Keratinocyte (primary cell): ENCODE measurements around the gene EXOSC5. TPM values are rescaled to one million over a fixed set of nuclear protein-coding genes. Genes with fewer than 3 reads are reported as not detected.

Experiments
- DNase-seq: peaks from one replicate; pipeline ENCODE4 v3.0.0-alpha.2; 2011; ENCODE audit warnings: low read depth, missing footprints, low spot score
- FAIRE-seq: peaks from 2 replicates; lab custom pipeline; 2011; peaks lifted over from hg19 to GRCh38; lab: Jason Lieb, UNC
- H2AFZ ChIP-seq: 2 replicates; pipeline ENCODE4 v1.6.0; 2012; ENCODE audit warnings: low read length, control low read depth, inconsistent platforms; ENCODE audit not compliant: control insufficient read depth
- H3K27ac ChIP-seq: 2 replicates; pipeline ENCODE4 v1.5.1; 2011; ENCODE audit warnings: low read length; ENCODE audit not compliant: control insufficient read depth, insufficient read depth
- H3K27me3 ChIP-seq: 3 replicates; pipeline ENCODE4 v1.6.0; 2011; ENCODE audit warnings: low read length; ENCODE audit not compliant: control insufficient read depth, insufficient read depth; ENCODE audit errors: extremely low read depth
- H3K36me3 ChIP-seq, 2 experiments: 2 replicates in 1 of 2; 3 replicates in 1 of 2; pipeline ENCODE4 v1.5.1; 2011; ENCODE audit warnings: low read length in 2 of 2, mild to moderate bottlenecking in 1 of 2; ENCODE audit not compliant: control insufficient read depth in 2 of 2, insufficient read depth in 2 of 2; ENCODE audit errors: extremely low read depth in 1 of 2
- H3K4me1 ChIP-seq: 3 replicates; pipeline ENCODE4 v1.5.1; 2011; ENCODE audit warnings: low read length; ENCODE audit not compliant: control insufficient read depth, insufficient read depth; ENCODE audit errors: extremely low read depth
- H3K4me2 ChIP-seq: 3 replicates; pipeline ENCODE4 v1.6.0; 2011; ENCODE audit warnings: low read depth, low read length; ENCODE audit not compliant: control insufficient read depth, insufficient read depth; ENCODE audit errors: extremely low read depth
- H3K4me3 ChIP-seq, 3 experiments: fragments of 200-600 bp in 1 of 3; sonication (generic) in 1 of 3; 2 replicates in 2 of 3; 3 replicates in 1 of 3; pipeline ENCODE4 v1.5.1; 2011 to 2016; ENCODE audit warnings: low read length in 3 of 3, mild to moderate bottlenecking in 3 of 3, control low read depth in 2 of 3, inconsistent platforms in 1 of 3, low read depth in 1 of 3, mixed read lengths in 1 of 3, mixed run types in 1 of 3, moderate library complexity in 1 of 3; ENCODE audit not compliant: control insufficient read depth in 2 of 3, insufficient read depth in 2 of 3; ENCODE audit errors: extremely low read depth in 1 of 3
- H3K79me2 ChIP-seq: 2 replicates; pipeline ENCODE4 v1.6.0; 2012; ENCODE audit warnings: low read length; ENCODE audit not compliant: control insufficient read depth, insufficient read depth
- H3K9ac ChIP-seq: 3 replicates; pipeline ENCODE4 v1.6.0; 2011; ENCODE audit warnings: low read length; ENCODE audit not compliant: control insufficient read depth, insufficient read depth; ENCODE audit errors: extremely low read depth
- H3K9me1 ChIP-seq: 3 replicates; pipeline ENCODE4 v1.6.0; 2011; ENCODE audit warnings: low read length; ENCODE audit not compliant: control insufficient read depth, insufficient read depth; ENCODE audit errors: extremely low read depth
- H3K9me3 ChIP-seq: 2 replicates; pipeline ENCODE4 v1.5.1; 2012; ENCODE audit warnings: low read depth, low read length; ENCODE audit not compliant: control insufficient read depth
- H4K20me1 ChIP-seq: 3 replicates; pipeline ENCODE4 v1.6.0; 2011; ENCODE audit warnings: low read length; ENCODE audit not compliant: control insufficient read depth, insufficient read depth; ENCODE audit errors: extremely low read depth
- EZH2 ChIP-seq: IDR thresholded peaks from one replicate; pipeline ENCODE4 v1.6.1; 2012; ENCODE audit warnings: inconsistent platforms, mild to moderate bottlenecking, low read length, moderate library complexity
- dilution Hi-C: fragments of 300-500 bp; cut with MboI; formaldehyde crosslinking; loops from one replicate; pipeline ENCODE4 v1.7.0; 2020; ENCODE audit warnings: low sequenced_read_pairs; ENCODE audit not compliant: extremely low pct_ligation_motif_present
- polyA plus RNA-seq, 5 experiments: library from polyadenylated mRNA; depleted of rRNA in 3 of 5; stranded (reverse) in 3 of 5; stranded (forward) in 1 of 5; unstranded in 1 of 5; fragments of >200 nt; gene quantifications; 1 replicate in 1 of 5; 2 replicates in 3 of 5; 3 replicates in 1 of 5; pipeline versions ENCODE4 v1.2.1 to v1.2.3, GENCODE V29; 2011 to 2012; ENCODE audit warnings: missing spikeins in 2 of 5, low read depth in 1 of 5, low replicate concordance in 1 of 5
- TF ChIP-seq, protein P1 (sequence below), 3 experiments: IDR thresholded peaks in 1 of 3; conservative IDR thresholded peaks in 1 of 3; optimal IDR thresholded peaks in 1 of 3; 2 replicates in 2 of 3; 3 replicates in 1 of 3; pipeline versions ENCODE3 to v1.5.1; 2011; ENCODE audit warnings: low read length in 3 of 3, mild to moderate bottlenecking in 3 of 3, moderate library complexity in 2 of 3, control low read depth in 1 of 3, inconsistent platforms in 1 of 3; ENCODE audit not compliant: insufficient read depth in 2 of 3; ENCODE audit errors: extremely low read depth in 1 of 3

Gene EXOSC5
- polyA plus RNA-seq, 1 donor (not counting 4 experiments of a cell fraction or from before 2014, with no cell fraction given): 12.5 TPM

GRCh38 chr19:41421314-41421713, 24.2 kb upstream of the EXOSC5 start:
- Histone ChIP-seq H3K4me3 (no peak overlapping the region), H3K36me3 (peaks cover 16 to 19% of the 10 kb centered on the region in 2 experiments), H3K27ac (no peak overlapping the region), H3K9ac (no peak overlapping the region), H3K27me3 (no peaks in the 10 kb centered on the region), H3K9me3 (no peaks in the 10 kb centered on the region), H4K20me1 (no peaks in the 10 kb centered on the region), H3K79me2 (peaks cover 1% of the 10 kb centered on the region), H3K9me1 (no peaks in the 10 kb centered on the region), H3K4me2 (no peak overlapping the region), H2AFZ (no peak overlapping the region), H3K4me1 (no peaks in the 10 kb centered on the region)
- FAIRE-seq: no peak
- no peak for DNase-seq
- TF ChIP-seq, protein P1, sequence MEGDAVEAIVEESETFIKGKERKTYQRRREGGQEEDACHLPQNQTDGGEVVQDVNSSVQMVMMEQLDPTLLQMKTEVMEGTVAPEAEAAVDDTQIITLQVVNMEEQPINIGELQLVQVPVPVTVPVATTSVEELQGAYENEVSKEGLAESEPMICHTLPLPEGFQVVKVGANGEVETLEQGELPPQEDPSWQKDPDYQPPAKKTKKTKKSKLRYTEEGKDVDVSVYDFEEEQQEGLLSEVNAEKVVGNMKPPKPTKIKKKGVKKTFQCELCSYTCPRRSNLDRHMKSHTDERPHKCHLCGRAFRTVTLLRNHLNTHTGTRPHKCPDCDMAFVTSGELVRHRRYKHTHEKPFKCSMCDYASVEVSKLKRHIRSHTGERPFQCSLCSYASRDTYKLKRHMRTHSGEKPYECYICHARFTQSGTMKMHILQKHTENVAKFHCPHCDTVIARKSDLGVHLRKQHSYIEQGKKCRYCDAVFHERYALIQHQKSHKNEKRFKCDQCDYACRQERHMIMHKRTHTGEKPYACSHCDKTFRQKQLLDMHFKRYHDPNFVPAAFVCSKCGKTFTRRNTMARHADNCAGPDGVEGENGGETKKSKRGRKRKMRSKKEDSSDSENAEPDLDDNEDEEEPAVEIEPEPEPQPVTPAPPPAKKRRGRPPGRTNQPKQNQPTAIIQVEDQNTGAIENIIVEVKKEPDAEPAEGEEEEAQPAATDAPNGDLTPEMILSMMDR (optimal IDR thresholded peaks at IDR 0.05 in 1 of 3, IDR thresholded peaks at IDR 0.05 in 1 of 3, conservative IDR thresholded peaks at IDR 0.05 in 1 of 3; ENCODE audit: extremely low read depth in 1 of 3, insufficient read depth in 2 of 3, low read length in 3 of 3): no peak
- no peak for TF ChIP-seq EZH2
- dilution Hi-C loops: no loop called here

DNA sequence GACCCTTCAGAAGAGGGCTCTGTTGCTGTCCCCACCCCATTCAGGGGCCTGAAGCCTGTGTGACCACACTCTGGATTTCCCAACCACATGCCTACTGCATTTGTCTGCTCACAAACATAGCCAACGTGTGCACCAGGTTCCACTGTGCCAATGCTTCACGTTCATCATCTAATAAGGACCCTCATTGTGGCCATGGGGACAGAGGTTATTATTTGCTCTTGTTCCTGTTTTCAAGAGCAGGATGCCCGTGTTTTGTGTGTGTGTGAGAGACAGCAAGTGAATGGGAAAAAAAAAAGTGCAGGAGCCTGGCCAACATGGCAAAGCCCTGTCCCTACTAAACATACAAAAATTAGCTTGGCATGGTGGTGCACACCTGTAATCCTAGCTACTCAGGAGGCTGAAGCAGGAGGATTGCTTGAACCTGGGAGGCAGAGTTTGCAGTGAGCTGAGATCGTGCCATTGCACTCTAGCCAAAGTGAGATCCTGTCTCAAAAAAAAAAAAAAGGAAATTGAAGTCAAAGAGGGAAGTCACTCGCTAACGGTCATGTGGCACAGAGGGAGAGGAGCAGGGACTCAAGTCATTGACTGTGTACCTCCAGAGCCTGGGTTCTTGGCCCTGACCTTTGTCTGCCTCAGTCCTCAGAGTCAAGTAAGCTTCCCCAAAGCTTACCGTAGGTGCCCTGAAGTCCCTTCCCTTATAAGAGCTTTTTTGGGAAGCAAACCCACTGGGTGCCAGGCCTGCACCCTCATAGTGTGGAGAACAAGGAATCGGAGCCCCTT, 23.1 kb upstream of the EXOSC5 start:
- H3K9ac ChIP-seq: no peak overlapping the region
- no peaks in the 10 kb centered on the region for H3K79me2 ChIP-seq
- H3K4me3 ChIP-seq: no peak overlapping the region
- dilution Hi-C loops: no loop called here
- H4K20me1 ChIP-seq: no peaks in the 10 kb centered on the region
- H3K27me3 ChIP-seq: no peaks in the 10 kb centered on the region
- DNase-seq: no peak
- H3K4me2 ChIP-seq: no peak overlapping the region
- no peak overlapping the region for H2AFZ ChIP-seq
- peaks cover 13 to 14% of the 10 kb centered on the region in 2 experiments for H3K36me3 ChIP-seq
- TF ChIP-seq, protein P1 (optimal IDR thresholded peaks at IDR 0.05 in 1 of 3, IDR thresholded peaks at IDR 0.05 in 1 of 3, conservative IDR thresholded peaks at IDR 0.05 in 1 of 3; ENCODE audit: extremely low read depth in 1 of 3, insufficient read depth in 2 of 3, low read length in 3 of 3): no peak
- no peak for TF ChIP-seq EZH2
- no peak overlapping the region for H3K27ac ChIP-seq
- H3K9me1 ChIP-seq: no peaks in the 10 kb centered on the region
- no peaks in the 10 kb centered on the region for H3K9me3 ChIP-seq
- no peak for FAIRE-seq
- H3K4me1 ChIP-seq: no peaks in the 10 kb centered on the region
